ENCODE results near the gene SUMO1. TPM values are rescaled to one million over a fixed set of nuclear protein-coding genes. Genes with fewer than 3 reads are reported as not detected.

SUMO1 gene
- total RNA-seq, 2 donors from 2014 or later = 168 to 183 TPM

- no peak overlapping the region for H3K27ac Mint-ChIP-seq
- 81 to 83% methylated on average over 5 of the region's 5 CpGs for WGBS, 2 experiments (ENCODE audit: insufficient coverage in 1 of 2, insufficient read length in 1 of 2)
- TF ChIP-seq CTCF (conservative IDR thresholded peaks at IDR 0.05) = peak; percentile 62
Measured at GRCh38 chr2:202158796-202159195, 79.6 kb downstream of the SUMO1 start.

GRCh38 chr2:202157211-202157990 lies 81.0 kb downstream of the SUMO1 start:
- 88 to 98% methylated on average over 3 to 4 of the region's 4 CpGs for WGBS, 2 experiments (ENCODE audit: insufficient coverage in 1 of 2, insufficient read length in 1 of 2)
- TF ChIP-seq CTCF (conservative IDR thresholded peaks at IDR 0.05) = no peak

More at GRCh38 chr2:202158796-202159195, 79.6 kb downstream of the SUMO1 start:
- Histone ChIP-seq H3K4me3 (ENCODE audit: low read length) (no peak overlapping the region), H3K4me1 (ENCODE audit: control insufficient read depth, insufficient read depth, low read length) (peaks cover 8% of the 10 kb centered on the region), H3K27me3 (ENCODE audit: control insufficient read depth, insufficient read depth, low read length, poor library complexity, severe bottlenecking) (no peaks in the 10 kb centered on the region), H3K9ac (ENCODE audit: extremely low read depth, low read length, poor library complexity, severe bottlenecking) (no peak overlapping the region), H3K36me3 (ENCODE audit: control insufficient read depth, insufficient read depth, low read length) (no peaks in the 10 kb centered on the region), H3K27ac (ENCODE audit: low read depth, low read length) (no peak overlapping the region), H3K9me3 (ENCODE audit: control insufficient read depth, low read length) (no peaks in the 10 kb centered on the region)
- no peaks in the 10 kb centered on the region for H3K36me3 Mint-ChIP-seq (ENCODE audit: low read depth)
- peaks cover 41% of the 10 kb centered on the region for H3K4me1 Mint-ChIP-seq
- H3K27me3 Mint-ChIP-seq (ENCODE audit: insufficient read depth) = no peaks in the 10 kb centered on the region
- H3K4me3 Mint-ChIP-seq = no peak overlapping the region
- DNase-seq = no peak
- no peaks in the 10 kb centered on the region for H3K9me3 Mint-ChIP-seq

More at GRCh38 chr2:202157211-202157990, 81.0 kb downstream of the SUMO1 start:
- DNase-seq = no peak
- no peak overlapping the region for H3K4me3 ChIP-seq (ENCODE audit: low read length)
- no peaks in the 10 kb centered on the region for H3K27me3 ChIP-seq (ENCODE audit: control insufficient read depth, insufficient read depth, low read length, poor library complexity, severe bottlenecking)
- H3K27ac ChIP-seq (ENCODE audit: low read depth, low read length) = no peak overlapping the region
- no peak overlapping the region for H3K27ac Mint-ChIP-seq
- H3K27me3 Mint-ChIP-seq (ENCODE audit: insufficient read depth) = peaks cover 3% of the 10 kb centered on the region
- peaks cover 2% of the 10 kb centered on the region for H3K9me3 Mint-ChIP-seq
- H3K4me1 Mint-ChIP-seq = peaks cover 41% of the 10 kb centered on the region
- H3K9me3 ChIP-seq (ENCODE audit: control insufficient read depth, low read length) = no peaks in the 10 kb centered on the region
- H3K9ac ChIP-seq (ENCODE audit: extremely low read depth, low read length, poor library complexity, severe bottlenecking) = no peak overlapping the region
- H3K36me3 Mint-ChIP-seq (ENCODE audit: low read depth) = no peaks in the 10 kb centered on the region
- H3K4me1 ChIP-seq (ENCODE audit: control insufficient read depth, insufficient read depth, low read length) = peaks cover 11% of the 10 kb centered on the region
- no peak overlapping the region for H3K4me3 Mint-ChIP-seq
- H3K36me3 ChIP-seq (ENCODE audit: control insufficient read depth, insufficient read depth, low read length) = no peaks in the 10 kb centered on the region

Other genes with a start within 250 kb of the SUMO1 start
- 100 to 1,000 TPM; 193 to 266 TPM for gene FZD7, start 204.7 kb downstream of the SUMO1 start, total RNA-seq
- gene KIAA2012, start 165.3 kb downstream of the SUMO1 start, total RNA-seq = 1 to 10 TPM in 1 of 2 donors, under 1 TPM in 1; 0.62 to 1.0 TPM
- gene NOP58, start 27.2 kb upstream of the SUMO1 start, total RNA-seq = 10 to 100 TPM; 73.5 to 82.7 TPM
- 10 to 100 TPM; 42.2 to 56.3 TPM for gene BMPR2, start 137.7 kb upstream of the SUMO1 start, total RNA-seq